Fibroblast of lung (primary cell): Measurements from ENCODE around the gene C21orf91. TPM values are rescaled to one million over a fixed set of nuclear protein-coding genes. Genes with fewer than 3 reads are reported as not detected.

Experiments used
- DNase-seq, 2 donors: peaks; one replicate each; pipeline versions ENCODE4 v3.0.0 to v3.0.0-alpha.2; 2010; ENCODE audit warnings: low read depth in 2 of 2
- H2AFZ ChIP-seq: 2 replicates; pipeline ENCODE4 v1.5.1; 2012; ENCODE audit warnings: low read length, control low read depth, inconsistent platforms
- H3K27ac ChIP-seq: 2 replicates; pipeline ENCODE4 v1.5.1; 2011; ENCODE audit warnings: low read length, control low read depth; ENCODE audit not compliant: insufficient read depth
- H3K27me3 ChIP-seq: 2 replicates; pipeline ENCODE4 v1.5.1; 2011; ENCODE audit warnings: mild to moderate bottlenecking, low read length; ENCODE audit not compliant: control insufficient read depth, insufficient read depth
- H3K36me3 ChIP-seq: 2 replicates; pipeline ENCODE4 v1.5.1; 2011; ENCODE audit warnings: low read length; ENCODE audit not compliant: control insufficient read depth, insufficient read depth
- H3K4me1 ChIP-seq: 2 replicates; pipeline ENCODE4 v1.5.1; 2011; ENCODE audit warnings: low read length; ENCODE audit not compliant: control insufficient read depth, insufficient read depth; ENCODE audit errors: extremely low read depth
- H3K4me2 ChIP-seq: 2 replicates; pipeline ENCODE4 v1.5.1; 2011; ENCODE audit warnings: low read length, control low read depth; ENCODE audit not compliant: insufficient read depth; ENCODE audit errors: extremely low read depth
- H3K4me3 ChIP-seq, 4 experiments: fragments of 200-600 bp in 1 of 4; sonication (generic) in 1 of 4; replicated peaks in 1 of 4; 2 replicates each; pipeline ENCODE4 v1.5.1; 2011 to 2016; ENCODE audit warnings: low read length in 4 of 4, low read depth in 3 of 4, mild to moderate bottlenecking in 3 of 4, control low read depth in 2 of 4, inconsistent platforms in 1 of 4, mixed read lengths in 1 of 4; ENCODE audit not compliant: insufficient read depth in 1 of 4; ENCODE audit errors: control extremely low read depth in 1 of 4
- H3K79me2 ChIP-seq: 2 replicates; pipeline ENCODE4 v1.5.1; 2012; ENCODE audit warnings: mild to moderate bottlenecking, low read length, inconsistent platforms; ENCODE audit not compliant: control insufficient read depth, insufficient read depth
- H3K9ac ChIP-seq: 2 replicates; pipeline ENCODE4 v1.5.1; 2011; ENCODE audit warnings: mild to moderate bottlenecking, low read length, control low read depth; ENCODE audit not compliant: insufficient read depth
- H3K9me3 ChIP-seq: 2 replicates; pipeline ENCODE4 v1.5.1; 2012; ENCODE audit warnings: low read depth, low read length; ENCODE audit not compliant: control insufficient read depth, insufficient read depth
- H4K20me1 ChIP-seq: 2 replicates; pipeline ENCODE4 v1.5.1; 2011; ENCODE audit warnings: low read length; ENCODE audit not compliant: control insufficient read depth, insufficient read depth; ENCODE audit errors: extremely low read depth
- EZH2 ChIP-seq: IDR thresholded peaks from 2 replicates; pipeline ENCODE4 v1.5.1; 2012; ENCODE audit warnings: low read length, control low read depth, mild to moderate bottlenecking; ENCODE audit errors: missing control alignments
- polyA plus RNA-seq, 2 donors: library from polyadenylated mRNA; depleted of rRNA in 1 of 2; stranded (reverse) in 1 of 2; unstranded in 1 of 2; fragments of >200 nt; gene quantifications; 2 replicates each; pipeline ENCODE4 v1.2.1, GENCODE V29; 2011 to 2012; ENCODE audit warnings: missing spikeins in 1 of 2
- total RNA-seq: library from RNA; depleted of rRNA; stranded (reverse); fragments of >200 nt; gene quantifications from 2 replicates; pipeline ENCODE4 v1.2.1, GENCODE V29; 2014
- TF ChIP-seq, protein P1 (sequence below), 2 donors: IDR thresholded peaks in 1 of 2; conservative IDR thresholded peaks in 1 of 2; 1 replicate in 1 of 2; 2 replicates in 1 of 2; pipeline ENCODE4 v1.5.1; 2011 to 2012; ENCODE audit warnings: low read length in 2 of 2, control low read depth in 1 of 2, inconsistent platforms in 1 of 2, low read depth in 1 of 2, mild to moderate bottlenecking in 1 of 2

Gene C21orf91
- total and polyA plus RNA-seq, 2 donors (not counting 1 experiment from before 2014, with no cell fraction given) = 11.0 to 13.9 TPM

DNA sequence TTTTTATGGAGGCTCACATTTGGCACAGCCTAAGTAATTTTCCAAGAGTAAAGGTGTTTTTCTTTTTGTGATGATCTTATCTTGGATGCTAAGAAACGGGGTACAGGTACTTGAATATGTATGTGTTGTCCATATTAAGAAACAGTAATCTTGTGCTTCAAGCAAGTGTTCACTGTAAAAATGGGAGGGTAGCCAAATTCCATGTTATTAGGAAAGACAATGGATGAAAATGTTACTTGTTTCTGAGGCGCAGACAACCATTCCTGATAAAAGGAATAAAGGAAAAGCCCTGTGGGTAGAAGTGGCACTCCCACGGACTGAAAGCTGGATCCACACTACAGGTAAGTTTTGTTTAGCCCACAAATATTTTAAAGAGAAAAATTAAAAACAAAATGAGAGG is 15.6 kb downstream of the C21orf91 start:
- Histone ChIP-seq H3K9ac (no peak overlapping the region), H3K4me3 (no peak overlapping the region), H2AFZ (no peak overlapping the region), H3K27me3 (no peaks in the 10 kb centered on the region), H3K36me3 (peaks cover 2% of the 10 kb centered on the region), H3K4me2 (no peak overlapping the region), H3K27ac (no peak overlapping the region), H3K9me3 (no peaks in the 10 kb centered on the region), H4K20me1 (no peaks in the 10 kb centered on the region), H3K79me2 (no peaks in the 10 kb centered on the region), H3K4me1 (no peaks in the 10 kb centered on the region)
- TF ChIP-seq, protein P1, sequence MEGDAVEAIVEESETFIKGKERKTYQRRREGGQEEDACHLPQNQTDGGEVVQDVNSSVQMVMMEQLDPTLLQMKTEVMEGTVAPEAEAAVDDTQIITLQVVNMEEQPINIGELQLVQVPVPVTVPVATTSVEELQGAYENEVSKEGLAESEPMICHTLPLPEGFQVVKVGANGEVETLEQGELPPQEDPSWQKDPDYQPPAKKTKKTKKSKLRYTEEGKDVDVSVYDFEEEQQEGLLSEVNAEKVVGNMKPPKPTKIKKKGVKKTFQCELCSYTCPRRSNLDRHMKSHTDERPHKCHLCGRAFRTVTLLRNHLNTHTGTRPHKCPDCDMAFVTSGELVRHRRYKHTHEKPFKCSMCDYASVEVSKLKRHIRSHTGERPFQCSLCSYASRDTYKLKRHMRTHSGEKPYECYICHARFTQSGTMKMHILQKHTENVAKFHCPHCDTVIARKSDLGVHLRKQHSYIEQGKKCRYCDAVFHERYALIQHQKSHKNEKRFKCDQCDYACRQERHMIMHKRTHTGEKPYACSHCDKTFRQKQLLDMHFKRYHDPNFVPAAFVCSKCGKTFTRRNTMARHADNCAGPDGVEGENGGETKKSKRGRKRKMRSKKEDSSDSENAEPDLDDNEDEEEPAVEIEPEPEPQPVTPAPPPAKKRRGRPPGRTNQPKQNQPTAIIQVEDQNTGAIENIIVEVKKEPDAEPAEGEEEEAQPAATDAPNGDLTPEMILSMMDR (conservative IDR thresholded peaks at IDR 0.05 in 1 of 2, IDR thresholded peaks at IDR 0.05 in 1 of 2; ENCODE audit: low read depth in 1 of 2, low read length in 2 of 2) = no peak
- no peak for TF ChIP-seq EZH2
- no peak for DNase-seq

DNA sequence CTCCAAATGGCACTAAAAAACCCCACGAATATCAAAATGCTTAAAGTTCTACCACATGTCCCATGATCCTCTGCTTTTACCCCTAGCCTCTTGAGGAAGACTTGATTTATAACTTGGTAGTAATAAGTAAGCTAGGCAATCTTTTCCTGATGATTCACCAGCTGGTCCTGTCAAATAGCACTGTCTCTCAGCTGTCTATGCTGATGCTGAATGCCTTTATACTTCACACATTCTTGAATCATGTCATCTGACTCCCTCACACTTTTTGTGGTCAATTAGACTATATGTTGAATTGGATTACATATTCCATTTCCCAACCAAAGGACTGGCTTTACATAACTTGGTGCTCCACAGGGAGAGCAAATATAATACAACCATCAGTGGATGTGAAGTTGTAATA is 16.6 kb downstream of the C21orf91 start:
- no peak overlapping the region for H3K27ac ChIP-seq
- H3K79me2 ChIP-seq = no peaks in the 10 kb centered on the region
- TF ChIP-seq, protein P1 (conservative IDR thresholded peaks at IDR 0.05 in 1 of 2, IDR thresholded peaks at IDR 0.05 in 1 of 2; ENCODE audit: low read depth in 1 of 2, low read length in 2 of 2) = no peak
- no peak for TF ChIP-seq EZH2
- no peaks in the 10 kb centered on the region for H3K4me1 ChIP-seq
- H3K9me3 ChIP-seq = no peaks in the 10 kb centered on the region
- H2AFZ ChIP-seq = no peak overlapping the region
- no peaks in the 10 kb centered on the region for H3K36me3 ChIP-seq
- H3K27me3 ChIP-seq = no peaks in the 10 kb centered on the region
- no peak overlapping the region for H3K9ac ChIP-seq
- no peak overlapping the region for H3K4me2 ChIP-seq
- H3K4me3 ChIP-seq = no peak overlapping the region
- peak; percentile 31 to 74 for DNase-seq
- H4K20me1 ChIP-seq = no peaks in the 10 kb centered on the region

DNA sequence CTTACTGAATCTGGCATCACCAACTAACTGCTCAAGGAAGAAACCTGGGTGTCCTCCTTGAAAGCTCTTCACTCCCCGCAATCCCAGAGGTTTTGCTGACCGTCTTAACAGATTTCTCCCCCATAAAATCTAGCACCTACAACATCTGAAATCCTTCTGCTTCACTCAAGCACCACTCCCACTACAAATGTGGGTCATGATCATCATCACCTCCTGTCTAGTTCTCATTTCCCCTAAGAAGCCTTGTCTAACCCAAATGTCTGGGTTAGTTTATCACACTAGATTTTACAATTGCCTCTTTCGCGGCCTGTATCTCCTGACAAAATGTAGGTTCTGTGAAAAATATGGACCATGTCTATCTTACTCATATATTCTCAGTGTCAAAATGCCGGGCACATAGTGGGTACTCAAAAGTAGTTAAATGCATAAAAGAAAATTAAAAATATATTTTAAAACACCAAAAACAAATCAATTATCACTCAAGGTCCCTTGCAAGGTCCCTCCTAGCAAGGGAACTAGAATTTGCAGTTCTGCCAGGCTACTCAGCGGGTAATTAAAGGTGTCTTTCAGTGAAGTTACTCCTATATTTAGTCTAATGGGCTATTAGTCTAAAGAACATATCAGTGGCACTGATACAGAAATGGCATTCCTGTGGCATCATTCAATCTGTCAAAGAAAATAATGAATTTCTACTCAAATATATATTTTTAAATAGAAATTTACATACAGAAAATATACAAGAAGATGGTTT is 19.6 kb downstream of the C21orf91 start:
- Histone ChIP-seq H3K4me3 (no peak overlapping the region), H3K4me2 (no peak overlapping the region), H3K9ac (no peak overlapping the region), H3K4me1 (no peaks in the 10 kb centered on the region), H3K79me2 (no peaks in the 10 kb centered on the region), H2AFZ (no peak overlapping the region), H3K27ac (no peak overlapping the region), H3K36me3 (no peaks in the 10 kb centered on the region), H3K9me3 (no peaks in the 10 kb centered on the region), H4K20me1 (no peaks in the 10 kb centered on the region), H3K27me3 (no peaks in the 10 kb centered on the region)
- DNase-seq = no peak
- TF ChIP-seq, protein P1 (conservative IDR thresholded peaks at IDR 0.05 in 1 of 2, IDR thresholded peaks at IDR 0.05 in 1 of 2; ENCODE audit: low read depth in 1 of 2, low read length in 2 of 2) = no peak
- TF ChIP-seq EZH2 = no peak
